Skeletal muscle satellite cell (primary cell): ENCODE data around the gene PTS. TPM values are rescaled to one million over a fixed set of nuclear protein-coding genes. Genes with fewer than 3 reads are reported as not detected.

Source experiments
- H3K27me3 ChIP-seq: 2 replicates; pipeline ENCODE4 v1.7.0; 2013; ENCODE audit warnings: low read length; ENCODE audit not compliant: control insufficient read depth, insufficient read depth
- H3K36me3 ChIP-seq: 2 replicates; pipeline ENCODE4 v1.7.0; 2013; ENCODE audit warnings: mild to moderate bottlenecking, control low read depth, low read length; ENCODE audit not compliant: insufficient read depth
- H3K4me1 ChIP-seq: 2 replicates; pipeline ENCODE4 v1.7.0; 2013; ENCODE audit warnings: low read length; ENCODE audit not compliant: control insufficient read depth, insufficient read depth
- H3K4me2 ChIP-seq: 2 replicates; pipeline ENCODE4 v1.7.0; 2013; ENCODE audit warnings: mild to moderate bottlenecking, low read length
- H3K4me3 ChIP-seq: 2 replicates; pipeline ENCODE4 v1.7.0; 2013; ENCODE audit warnings: low read length
- H3K9ac ChIP-seq: 2 replicates; pipeline ENCODE4 v1.7.0; 2013; ENCODE audit warnings: mild to moderate bottlenecking, low read depth, low read length, moderate library complexity
- H3K9me3 ChIP-seq: replicated peaks from 2 replicates; pipeline ENCODE4 v1.7.0; 2013; ENCODE audit warnings: mild to moderate bottlenecking, control low read depth, low read length
- small RNA-seq: library from RNA; depleted of rRNA; stranded (forward); fragments of <200 nt; gene quantifications from one replicate; pipeline ENCODE3, GENCODE V24; 2012

Gene PTS

DNA sequence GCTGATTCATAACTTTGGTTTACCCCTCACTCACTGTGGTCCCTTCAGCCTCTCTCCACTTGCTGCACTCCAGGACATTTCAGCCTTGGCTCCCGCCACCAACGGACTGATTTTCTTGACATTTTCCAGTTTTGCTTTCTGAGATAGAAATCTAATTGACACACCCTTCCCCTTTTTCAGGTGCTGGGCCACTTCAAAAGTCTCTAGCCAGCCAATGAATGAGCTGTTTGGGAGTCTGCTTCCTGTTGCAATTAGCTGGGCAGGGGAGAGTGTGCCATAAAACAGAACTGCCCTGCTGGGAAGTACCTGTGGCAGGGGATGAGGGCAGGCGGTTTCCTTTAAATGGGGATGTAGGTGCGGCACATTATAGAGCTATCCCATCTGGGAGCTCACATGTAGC is 55.5 kb downstream of the PTS start:
- no peak overlapping the region for H3K4me2 ChIP-seq
- no peak overlapping the region for H3K4me3 ChIP-seq
- H3K27me3 ChIP-seq = peaks cover 8% of the 10 kb centered on the region
- H3K9me3 ChIP-seq = no peaks in the 10 kb centered on the region
- H3K36me3 ChIP-seq = no peaks in the 10 kb centered on the region
- no peak overlapping the region for H3K9ac ChIP-seq
- peaks cover 6% of the 10 kb centered on the region for H3K4me1 ChIP-seq

Small RNAs within 50 kb of the gene (small RNA-seq; reads per million reads assigned to genes)
- gene MRPS36P4 = not detected
